KG1 (cell line): ENCODE results near the gene GRM3.

Source experiments
- DNase-seq: peaks from one replicate; lab custom pipeline; 2025; lab: John Stamatoyannopoulos, UW

GRM3 gene

GRCh38 chr7:86692755-86693154 is 49.0 kb downstream of the GRM3 start:
- no peak for DNase-seq

DNA sequence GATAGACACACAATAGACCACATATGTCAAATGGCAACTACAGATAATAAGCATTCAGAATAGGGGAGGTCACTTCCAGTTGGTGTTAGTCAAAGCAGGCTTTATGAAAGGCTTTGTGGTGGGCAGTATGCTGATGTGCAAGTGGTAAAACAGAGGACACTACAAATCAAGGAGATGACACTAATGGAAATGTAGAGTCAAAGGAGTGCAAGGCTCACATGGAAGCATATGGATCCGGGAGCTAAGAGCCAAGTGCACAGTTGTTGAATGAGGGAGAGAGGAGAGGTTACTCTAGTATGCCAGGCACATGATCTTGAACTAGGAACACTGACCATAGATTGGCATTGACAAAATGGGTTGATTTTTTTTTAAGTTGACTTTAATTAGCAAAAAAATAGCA is 62.7 kb downstream of the GRM3 start:
- DNase-seq, result no peak

DNA sequence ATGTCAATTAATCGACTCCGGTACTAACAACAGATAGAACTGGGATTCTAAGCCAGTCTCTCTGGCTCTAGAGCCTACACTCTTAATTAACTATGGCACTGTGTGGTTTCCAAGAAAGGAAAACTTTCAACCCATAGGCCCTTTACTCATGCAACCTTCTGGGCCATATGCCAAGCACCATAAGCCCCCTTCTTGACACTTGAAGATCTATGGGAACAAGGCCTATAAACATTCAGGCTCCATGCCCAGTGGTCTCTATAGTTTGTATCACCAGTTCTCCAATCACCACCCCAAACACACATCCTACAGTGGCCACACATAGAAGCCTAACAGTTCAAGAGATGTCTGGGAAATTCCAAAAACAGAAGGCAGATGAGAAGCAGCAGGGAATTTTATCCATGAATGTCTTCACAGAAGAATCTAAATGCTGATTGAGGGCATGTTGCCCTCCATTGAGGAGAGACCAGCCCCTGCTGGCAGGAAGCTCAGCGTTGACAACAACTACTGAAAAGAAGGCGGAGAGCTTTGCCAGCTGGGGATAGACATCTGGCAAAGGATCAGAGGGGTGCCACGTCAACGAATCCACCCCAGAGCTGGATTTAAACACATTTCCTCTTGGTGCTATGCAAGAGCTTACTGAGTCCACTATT is 64.4 kb downstream of the GRM3 start:
- no peak for DNase-seq

DNA sequence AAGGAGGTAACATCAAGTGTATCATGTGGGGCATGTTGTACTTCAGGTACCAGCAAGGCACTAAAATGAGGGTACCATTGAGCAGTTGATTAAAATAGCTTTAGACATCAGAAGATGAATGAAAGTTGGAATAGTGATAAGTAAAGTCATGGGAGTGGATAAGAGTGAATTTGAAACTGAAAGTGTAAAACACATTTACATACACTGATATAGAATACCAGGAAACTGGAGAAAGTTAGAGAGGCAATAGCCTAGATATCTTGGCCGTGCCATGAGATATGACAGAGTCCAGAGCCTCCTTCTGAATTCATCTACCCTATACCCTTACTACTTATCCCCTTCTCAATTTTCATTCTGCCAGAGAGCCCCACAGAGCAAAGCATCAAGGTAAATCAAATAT is 76.6 kb downstream of the GRM3 start:
- DNase-seq, result no peak

DNA sequence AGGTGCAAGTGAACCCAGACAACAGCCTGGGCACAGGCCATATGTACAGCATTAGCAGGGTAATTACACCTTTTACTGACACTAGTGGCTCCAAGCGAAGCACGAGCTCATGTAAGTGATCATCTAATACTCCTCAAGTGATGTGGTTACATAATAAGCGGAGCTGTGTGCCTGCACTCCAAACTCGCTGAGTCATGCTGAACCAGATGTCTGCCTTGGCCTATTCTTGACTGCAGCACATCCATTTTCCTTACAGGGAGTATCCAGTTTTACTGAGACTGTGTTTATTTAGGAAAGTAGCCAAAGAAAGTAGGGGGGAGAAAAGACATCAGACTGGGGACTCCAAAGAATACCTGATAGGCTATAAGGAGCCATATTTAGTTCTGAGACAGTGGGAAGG is 90.1 kb downstream of the GRM3 start:
- no peak for DNase-seq

GRCh38 chr7:86745013-86745745 is 101.5 kb downstream of the GRM3 start:
- no peak for DNase-seq

- DNase-seq, result no peak
These were observed 104.0 kb downstream of the GRM3 start for GRCh38 chr7:86747698-86748097.

GRCh38 chr7:86748201-86748600 is 104.5 kb downstream of the GRM3 start:
- DNase-seq, result no peak

DNA sequence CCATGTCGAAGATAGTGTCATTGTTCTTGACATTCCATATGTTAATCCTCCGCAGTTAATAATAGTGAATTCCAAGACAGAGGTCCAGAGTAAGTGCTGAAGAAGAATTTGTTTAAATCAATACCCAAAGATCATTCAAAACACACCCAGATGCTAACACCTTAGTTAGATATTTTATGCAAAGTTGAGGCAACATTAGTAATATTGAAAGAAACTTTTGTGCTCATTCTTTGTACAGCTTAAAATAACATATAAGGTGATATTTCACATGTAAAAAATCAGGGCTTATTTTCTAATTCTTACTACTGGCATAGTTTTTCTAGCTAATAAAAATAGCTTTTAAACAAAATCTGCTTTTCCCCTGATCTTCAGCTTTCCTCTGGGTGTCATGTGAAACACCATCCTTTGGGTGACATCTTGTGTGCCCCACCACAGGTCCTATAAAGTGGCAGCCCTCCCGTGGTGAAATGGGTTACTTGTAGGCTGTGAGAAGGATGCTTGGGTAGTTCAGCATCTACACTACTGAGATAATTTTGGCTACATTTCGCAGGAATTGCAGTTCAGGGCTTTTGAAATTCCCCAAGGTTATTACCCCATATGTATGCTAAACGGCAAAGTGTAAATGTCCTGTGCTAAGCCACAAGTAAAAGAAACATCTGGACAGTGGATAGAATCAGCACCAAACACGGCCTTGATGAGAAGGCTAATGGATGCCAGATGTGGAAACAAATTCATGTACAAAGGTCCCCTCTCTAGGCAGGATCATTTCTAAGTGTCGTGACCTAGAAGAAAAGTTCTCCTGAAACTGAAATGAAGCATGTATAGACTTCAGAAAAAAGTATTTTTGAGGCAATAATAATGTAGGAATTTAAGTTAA is 105.4 kb downstream of the GRM3 start:
- DNase-seq, result no peak

DNA sequence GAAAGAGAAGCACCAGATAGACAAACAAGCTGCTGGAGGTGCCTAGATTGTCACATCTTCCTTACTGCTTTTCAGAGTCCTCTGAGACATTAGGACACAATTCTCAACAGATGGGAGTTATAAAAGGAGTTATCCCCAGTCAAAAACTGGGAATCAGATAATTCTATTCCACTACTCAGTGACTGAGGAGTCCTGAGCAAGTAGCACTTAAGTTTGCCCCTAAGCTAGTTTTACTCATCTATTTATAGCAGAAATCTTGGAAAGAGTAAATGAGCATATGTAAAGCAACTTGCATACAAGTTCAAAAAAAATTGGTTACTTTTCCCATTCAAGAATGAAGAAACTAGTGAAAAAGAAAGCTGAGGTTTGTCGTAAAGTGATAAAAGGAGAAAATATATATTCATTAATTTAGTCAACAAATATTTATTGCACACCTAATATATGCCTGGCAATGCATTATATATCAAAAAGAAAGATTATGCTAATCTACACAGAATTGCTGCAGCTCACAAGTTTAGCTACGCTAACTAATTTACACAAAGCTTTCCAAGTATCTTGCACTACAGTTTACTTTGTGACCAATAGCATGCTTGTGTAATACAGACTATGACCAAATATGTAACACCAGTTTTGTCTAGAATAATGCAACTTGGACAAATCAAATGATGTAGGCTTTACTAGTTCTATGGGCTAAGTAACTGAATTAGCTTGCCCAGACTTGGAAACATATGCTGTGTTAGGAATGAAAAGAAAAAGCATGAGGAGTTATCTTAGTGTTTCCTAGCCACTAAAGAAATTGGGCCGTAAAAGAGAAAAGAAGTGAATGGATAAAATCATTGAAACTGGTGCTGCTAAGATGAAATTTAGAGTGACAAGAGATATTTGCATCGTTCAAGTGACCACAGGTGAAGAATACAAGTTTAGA is 106.3 kb downstream of the GRM3 start:
- no peak for DNase-seq

- DNase-seq, result no peak
These were observed 116.5 kb downstream of the GRM3 start for GRCh38 chr7:86760236-86760635.

GRCh38 chr7:86762129-86762528 is 118.4 kb downstream of the GRM3 start:
- DNase-seq, result no peak

- no peak for DNase-seq
These were observed 122.2 kb downstream of the GRM3 start for GRCh38 chr7:86765931-86766330.

DNA sequence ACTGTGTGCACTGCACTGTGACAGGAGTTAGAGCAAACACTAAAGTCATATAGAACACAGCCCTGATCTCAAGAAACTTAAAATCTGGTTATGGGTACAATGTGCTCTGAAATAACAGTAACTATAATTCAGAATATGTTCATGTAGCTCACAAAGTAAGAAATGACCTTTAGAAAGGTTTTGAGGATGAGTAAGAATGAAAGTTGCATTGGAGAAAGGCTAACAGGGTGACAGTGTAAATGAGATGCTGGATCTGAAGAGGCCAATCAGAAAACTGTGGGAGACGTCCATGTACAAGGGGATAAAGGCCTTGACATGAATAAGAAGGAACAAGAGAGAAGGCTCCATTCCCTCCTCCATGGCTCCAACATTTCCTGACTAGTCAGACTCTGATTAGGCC is 124.7 kb downstream of the GRM3 start:
- DNase-seq, result no peak

DNA sequence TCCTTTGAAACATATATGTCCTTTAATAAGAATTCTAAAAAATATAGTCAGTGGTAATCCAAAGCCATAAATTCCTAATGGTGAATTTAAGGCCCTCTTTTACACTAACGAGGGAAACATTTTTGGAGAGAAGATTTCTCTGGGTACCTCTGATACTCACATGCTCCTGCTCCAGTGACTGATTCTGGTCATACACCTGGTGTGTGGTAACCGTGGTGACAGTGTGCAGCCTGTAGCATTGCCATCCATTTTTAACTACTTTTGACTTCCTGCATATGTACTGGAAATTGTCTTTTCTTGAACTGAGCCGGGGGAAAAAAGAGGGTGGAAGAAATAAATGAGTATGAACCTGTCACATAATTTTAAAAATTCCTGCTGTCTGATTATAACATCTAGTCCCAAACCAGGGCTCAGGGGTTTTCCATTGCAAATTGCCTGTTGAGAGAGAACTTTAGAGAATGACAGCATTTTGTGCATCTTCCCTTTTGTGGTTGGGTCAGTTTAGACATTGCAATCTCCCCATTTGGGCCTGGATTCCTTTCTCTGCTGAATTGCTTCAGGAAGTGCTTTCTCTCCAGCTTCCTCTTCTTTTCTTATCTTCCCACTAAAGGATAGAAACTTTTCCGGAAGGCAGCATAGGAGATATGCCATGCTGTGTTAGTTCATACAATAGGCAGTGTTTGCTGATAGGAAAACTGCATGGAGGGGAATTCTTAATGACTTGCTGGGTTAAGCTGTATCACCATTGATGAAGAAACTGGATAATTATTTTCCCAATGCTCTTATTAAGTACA is 125.5 kb downstream of the GRM3 start:
- no peak for DNase-seq

GRCh38 chr7:86773309-86773708 is 129.6 kb downstream of the GRM3 start:
- no peak for DNase-seq

- no peak for DNase-seq
These were observed 131.5 kb downstream of the GRM3 start for GRCh38 chr7:86775203-86775602.

- no peak for DNase-seq
These were observed 132.4 kb downstream of the GRM3 start for GRCh38 chr7:86776136-86776535.

DNA sequence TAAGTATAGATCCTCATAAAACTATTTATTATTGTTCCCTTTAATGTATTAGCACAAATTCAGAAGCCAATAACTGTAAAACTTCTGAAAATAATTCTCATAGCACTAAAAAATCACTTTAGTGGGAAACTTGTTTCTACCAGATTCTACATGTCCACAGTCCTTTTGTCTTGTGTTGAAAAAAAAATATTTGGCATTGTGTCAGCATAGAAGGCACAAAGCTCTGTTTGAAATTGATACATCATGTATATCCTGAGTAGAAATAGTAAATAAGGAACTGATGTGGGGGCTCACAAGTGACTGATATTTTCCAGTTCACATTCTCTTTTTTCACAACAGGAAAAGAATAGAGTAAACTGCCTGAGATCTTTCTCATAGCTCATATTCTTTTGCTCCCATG is 134.6 kb downstream of the GRM3 start:
- DNase-seq, result no peak

DNA sequence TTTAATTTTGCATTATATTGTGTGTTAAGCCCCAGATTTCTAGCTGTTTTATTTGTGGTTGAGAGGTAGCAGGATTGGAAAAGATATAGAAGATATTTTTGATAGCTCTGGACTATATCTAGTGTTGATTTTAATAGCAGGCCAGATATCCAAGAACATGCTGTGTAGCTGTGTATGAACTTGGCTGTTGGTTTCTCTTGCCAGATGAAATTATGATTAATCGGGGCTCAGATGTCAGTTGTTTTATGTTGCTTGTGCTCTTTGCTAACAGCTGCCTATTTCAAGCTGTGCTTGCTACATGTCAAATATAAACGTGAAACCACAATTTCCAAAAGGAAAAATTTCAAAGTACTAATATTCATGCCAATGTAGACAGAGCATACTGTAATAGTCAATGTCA is 141.1 kb downstream of the GRM3 start:
- no peak for DNase-seq

DNA sequence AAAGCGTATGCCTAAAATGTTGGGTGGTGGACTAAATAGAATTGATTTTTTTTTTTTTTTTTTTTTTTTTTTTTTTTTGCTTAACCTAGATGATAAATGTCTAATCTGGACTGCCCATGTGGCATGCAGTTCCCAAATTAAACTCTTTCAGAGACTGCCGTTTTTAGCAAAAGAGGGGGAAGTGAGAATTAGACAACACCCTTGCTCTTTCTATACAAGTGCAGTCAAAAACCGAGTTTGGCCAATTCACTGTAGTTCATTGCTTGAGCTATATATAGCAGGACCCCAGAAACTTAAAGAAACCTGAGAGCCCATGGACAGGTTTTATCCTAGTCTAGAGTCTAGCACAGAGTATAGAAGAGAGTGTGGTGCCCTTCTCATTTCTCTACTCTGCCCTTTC is 141.9 kb downstream of the GRM3 start:
- no peak for DNase-seq
